ENCODE measurements around the gene GGCX. TPM values are rescaled to one million over a fixed set of nuclear protein-coding genes. Genes with fewer than 3 reads are reported as not detected.

Gene GGCX
- total RNA-seq, 2 experiments from 2014 or later, result 17.5 to 18.8 TPM

- H3K4me3 Mint-ChIP-seq, result no peak overlapping the region
- H3K9me3 Mint-ChIP-seq, result no peaks in the 10 kb centered on the region
- no peaks in the 10 kb centered on the region for H3K36me3 Mint-ChIP-seq (ENCODE audit: low read depth)
Measured at GRCh38 chr2:85497944-85498630, 63.2 kb downstream of the GGCX start.

DNA sequence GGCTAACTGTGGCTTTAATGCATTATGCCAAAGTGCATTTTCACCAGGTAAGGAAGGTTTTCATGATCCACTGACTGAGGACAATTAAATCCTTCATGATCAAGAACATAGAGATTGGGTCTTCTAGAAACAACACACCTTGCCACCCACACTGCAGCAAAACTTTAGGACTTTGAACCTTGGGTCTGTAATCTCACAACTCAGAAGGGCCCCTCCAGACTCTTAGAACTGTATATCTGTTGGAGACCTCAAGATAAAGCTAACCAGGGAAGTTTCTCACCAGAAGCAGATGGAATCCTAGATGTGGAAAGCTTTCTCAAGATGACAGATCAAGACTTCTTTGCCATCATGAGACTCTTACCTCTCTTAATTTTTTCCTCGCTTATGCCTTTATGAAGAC, 64.9 kb downstream of the GGCX start:
- no peaks in the 10 kb centered on the region for H3K36me3 Mint-ChIP-seq (ENCODE audit: low read depth)

More at GRCh38 chr2:85497944-85498630, 63.2 kb downstream of the GGCX start:
- no peak overlapping the region for H3K27ac Mint-ChIP-seq
- CTCF ChIA-PET, result interaction anchor here (0.7 kb wide), 1 partner anchor 77 kb away, joined by 4 read pairs; no protein-coding TSS in a partner anchor
- no peaks in the 10 kb centered on the region for H3K27me3 Mint-ChIP-seq (ENCODE audit: low read depth)
- H3K4me1 Mint-ChIP-seq (ENCODE audit: low read depth), result no peaks in the 10 kb centered on the region
- DNase-seq, result no peak
- intact Hi-C loops (cut with micrococcal nuclease), result no loop called here

More for the DNA sequence above, 64.9 kb downstream of the GGCX start:
- Mint-ChIP-seq H3K27ac (no peak overlapping the region), H3K4me3 (no peak overlapping the region), H3K9me3 (no peaks in the 10 kb centered on the region), H3K4me1 (ENCODE audit: low read depth) (no peaks in the 10 kb centered on the region), H3K27me3 (ENCODE audit: low read depth) (no peaks in the 10 kb centered on the region)
- intact Hi-C loops (cut with micrococcal nuclease), result no loop called here
- CTCF ChIA-PET, result interaction anchor here (0.9 kb wide), 1 partner anchor 211 kb away, joined by 3 read pairs; no protein-coding TSS in a partner anchor
- DNase-seq, result no peak

Other genes with a start within 250 kb of the GGCX start
- 10 to 100 TPM; 82.5 to 85.4 TPM for gene TGOLN2, start 233.5 kb downstream of the GGCX start, total RNA-seq
- gene RETSAT, start 207.0 kb downstream of the GGCX start, total RNA-seq, result 10 to 100 TPM; 19.7 to 24.5 TPM
- gene ELMOD3, start 206.7 kb downstream of the GGCX start, total RNA-seq, result 10 to 100 TPM; 14.8 to 15.4 TPM
- 10 to 100 TPM; 10.2 to 10.7 TPM for gene CAPG, start 151.1 kb downstream of the GGCX start, total RNA-seq
- gene SH2D6, start 142.8 kb downstream of the GGCX start, total RNA-seq, result under 1 TPM; 0.40 to 0.88 TPM
- 100 to 1,000 TPM; 221 to 228 TPM for gene MAT2A, start 22.3 kb downstream of the GGCX start, total RNA-seq
- gene VAMP8, start 16.1 kb upstream of the GGCX start, total RNA-seq, result 100 to 1,000 TPM in 1 of 2 experiments, 10 to 100 TPM in 1; 98.7 to 102 TPM
- 10 to 100 TPM; 18.4 to 21.8 TPM for gene VAMP5, start 22.9 kb upstream of the GGCX start, total RNA-seq
- gene RNF181, start 34.3 kb upstream of the GGCX start, total RNA-seq, result 10 to 100 TPM; 86.8 to 96.1 TPM
- gene TMEM150A, start 41.2 kb upstream of the GGCX start, total RNA-seq, result under 1 TPM; 0.55 to 0.67 TPM
- 10 to 100 TPM; 29.3 to 31.0 TPM for gene C2orf68, start 50.6 kb upstream of the GGCX start, total RNA-seq
- gene USP39, start 54.7 kb upstream of the GGCX start, total RNA-seq, result 10 to 100 TPM; 92.3 to 94.6 TPM
- gene SFTPB, start 106.7 kb upstream of the GGCX start, total RNA-seq, result not detected
- gene GNLY, start 132.9 kb upstream of the GGCX start, total RNA-seq, result 1 to 10 TPM; 2.6 to 3.2 TPM
- gene ATOH8, start 192.5 kb upstream of the GGCX start, total RNA-seq, result not detected